A549 (cell line): ENCODE measurements around the gene IGSF22. TPM values are rescaled to one million over a fixed set of nuclear protein-coding genes. Genes with fewer than 3 reads are reported as not detected.

Source experiments
- ATAC-seq, 2 experiments: fragments of 200-7000 bp in 1 of 2; fragments of >200 bp in 1 of 2; cut with Nextera tagmentation in 1 of 2; cut with Tn5 transposase in 1 of 2; 3 replicates each; pipeline versions ENCODE4 v1.8.0 to v1.9.1; 2018 to 2020; ENCODE audit warnings: mild to moderate bottlenecking in 1 of 2, moderate library complexity in 1 of 2
- CTCF ChIA-PET: fragments of 300-600 bp; sonication (Branson Sonifier 250); formaldehyde crosslinking; extraction: SDS; loops from one replicate; lab custom pipeline; 2021; ENCODE audit warnings: antibody characterized with exemption, inconsistent platforms; lab: Yijun Ruan, JAX
- POLR2A ChIA-PET: fragments of 350-600 bp; formaldehyde crosslinking; extraction: SDS; loops from one replicate; lab custom pipeline; 2021; ENCODE audit warnings: antibody characterized with exemption, inconsistent platforms; lab: Yijun Ruan, JAX
- DNase-seq, 2 experiments: peaks; one replicate each; pipeline versions ENCODE4 v3.0.0 to v3.0.0-alpha.2; 2011 to 2016; ENCODE audit warnings: low read depth in 1 of 2, low spot score in 1 of 2
- FAIRE-seq: peaks from 2 replicates; lab custom pipeline; 2011; peaks lifted over from hg19 to GRCh38; lab: Jason Lieb, UNC
- H3K27ac ChIP-seq, 2 experiments: fragments of >200 bp; sonication (Bioruptor Twin); formaldehyde crosslinking; 3 replicates each; pipeline ENCODE4 v1.5.1; 2016 to 2017
- H3K4me1 ChIP-seq: fragments of >200 bp; sonication (Bioruptor Twin); formaldehyde crosslinking; 3 replicates; pipeline ENCODE4 v1.6.1; 2016
- H3K4me2 ChIP-seq: fragments of >200 bp; sonication (Bioruptor Twin); formaldehyde crosslinking; 3 replicates; pipeline ENCODE4 v1.6.1; 2016
- H3K4me3 ChIP-seq: fragments of >200 bp; sonication (Bioruptor Twin); formaldehyde crosslinking; 3 replicates; pipeline ENCODE4 v1.5.1; 2016
- H3K9me3 ChIP-seq: fragments of >200 bp; sonication (Bioruptor Twin); formaldehyde crosslinking; 3 replicates; pipeline ENCODE4 v1.6.1; 2016
- CBX2 ChIP-seq: fragments of 200-600 bp; sonication (generic); IDR thresholded peaks from 2 replicates; pipeline ENCODE4 v1.6.1; 2016; ENCODE audit warnings: low read depth, mild to moderate bottlenecking, borderline replicate concordance
- CEBPB ChIP-seq, 2 experiments: fragments of >200 bp in 1 of 2; sonication (Bioruptor Twin) in 1 of 2; formaldehyde crosslinking in 1 of 2; IDR thresholded peaks; 2 replicates each; pipeline ENCODE4 v1.6.1; 2012 to 2016
- CHD2 ChIP-seq: fragments of 150-350 bp; IDR thresholded peaks from 2 replicates; pipeline ENCODE4 v1.6.1; 2014; ENCODE audit warnings: low read length; ENCODE audit not compliant: partially characterized antibody
- CHD4 ChIP-seq: fragments of 200-600 bp; sonication (generic); IDR thresholded peaks from 2 replicates; pipeline ENCODE4 v1.6.1; 2016; ENCODE audit warnings: antibody characterized with exemption, mild to moderate bottlenecking, borderline replicate concordance
- EHMT2 ChIP-seq: fragments of 200-600 bp; sonication (generic); IDR thresholded peaks from 2 replicates; pipeline ENCODE4 v1.6.1; 2016; ENCODE audit warnings: antibody characterized with exemption, low read depth, mild to moderate bottlenecking, moderate library complexity
- EP300 ChIP-seq, 2 experiments: fragments of >200 bp; sonication (Bioruptor Twin); formaldehyde crosslinking; IDR thresholded peaks; 2 replicates in 1 of 2; 3 replicates in 1 of 2; pipeline ENCODE4 v1.6.1; 2016 to 2017
- ESRRA ChIP-seq: fragments of 150-350 bp; IDR thresholded peaks from 2 replicates; pipeline ENCODE4 v1.6.1; 2014; ENCODE audit warnings: mild to moderate bottlenecking, low read length, borderline replicate concordance
- FOSB ChIP-seq: fragments of 250-450 bp; sonication (Bioruptor Pico); IDR thresholded peaks from 2 replicates; pipeline ENCODE4 v1.5.0; 2020; ENCODE audit warnings: mild to moderate bottlenecking, moderate library complexity
- FOSL2 ChIP-seq, 2 experiments: fragments of 450-650 bp in 1 of 2; fragments of >200 bp in 1 of 2; sonication (Bioruptor Twin) in 1 of 2; formaldehyde crosslinking; IDR thresholded peaks; 2 replicates each; pipeline versions ENCODE4 v1.5.0 to v1.6.1; 2016 to 2020; ENCODE audit warnings: mild to moderate bottlenecking in 1 of 2, moderate library complexity in 1 of 2
- HEYL ChIP-seq: fragments of 250-450 bp; sonication (Bioruptor Pico); IDR thresholded peaks from 2 replicates; pipeline ENCODE4 v1.8.0; 2021; ENCODE audit warnings: mild to moderate bottlenecking, moderate library complexity
- JUN ChIP-seq, 2 experiments: fragments of >200 bp; sonication (Bioruptor Twin); formaldehyde crosslinking; IDR thresholded peaks; 2 replicates in 1 of 2; 3 replicates in 1 of 2; pipeline ENCODE4 v1.6.1; 2016 to 2017
- NR3C1 ChIP-seq: fragments of >200 bp; sonication (Bioruptor Twin); formaldehyde crosslinking; IDR thresholded peaks from 3 replicates; pipeline ENCODE4 v1.6.1; 2017
- POLR2A ChIP-seq: IDR thresholded peaks from 2 replicates; pipeline ENCODE4 v1.6.1; 2012; ENCODE audit warnings: mild to moderate bottlenecking, low read length
- RAD21 ChIP-seq, 2 experiments: fragments of >200 bp in 1 of 2; sonication (Bioruptor Twin) in 1 of 2; formaldehyde crosslinking in 1 of 2; IDR thresholded peaks in 1 of 2; conservative IDR thresholded peaks in 1 of 2; 2 replicates in 1 of 2; 3 replicates in 1 of 2; pipeline ENCODE4 v1.6.1; 2012 to 2018; ENCODE audit warnings: inconsistent platforms in 1 of 2
- RARB ChIP-seq: fragments of 250-450 bp; sonication (Bioruptor Pico); IDR thresholded peaks from 2 replicates; pipeline ENCODE4 v1.8.0; 2021; ENCODE audit warnings: mild to moderate bottlenecking, moderate library complexity
- RFX5 ChIP-seq: fragments of 450-650 bp; IDR thresholded peaks from 2 replicates; pipeline ENCODE4 v1.7.1; 2014; ENCODE audit warnings: antibody characterized with exemption, mild to moderate bottlenecking, moderate library complexity
- RNF2 ChIP-seq: fragments of 200-600 bp; sonication (generic); IDR thresholded peaks from 2 replicates; pipeline ENCODE4 v1.6.1; 2016; ENCODE audit warnings: low read depth, mild to moderate bottlenecking, antibody characterized with exemption, moderate library complexity, borderline replicate concordance
- SREBF2 ChIP-seq: fragments of 450-650 bp; IDR thresholded peaks from 2 replicates; pipeline ENCODE4 v1.6.1; 2014; ENCODE audit warnings: mild to moderate bottlenecking, moderate library complexity
- TP53 ChIP-seq: fragments of 250-450 bp; sonication (Bioruptor Pico); IDR thresholded peaks from 2 replicates; pipeline ENCODE4 v1.5.0; 2021; ENCODE audit warnings: mild to moderate bottlenecking, moderate library complexity
- ZC3H11A ChIP-seq: fragments of 450-650 bp; IDR thresholded peaks from 2 replicates; pipeline ENCODE4 v1.6.1; 2014; ENCODE audit warnings: antibody characterized with exemption, mild to moderate bottlenecking
- ZFP36 ChIP-seq: fragments of 450-650 bp; IDR thresholded peaks from 2 replicates; pipeline ENCODE4 v1.6.1; 2014; ENCODE audit warnings: borderline replicate concordance; ENCODE audit not compliant: partially characterized antibody
- WGBS: methylation state at CpG from one replicate; pipeline ENCODE4 v1.1.6; 2017; ENCODE audit errors: missing lambda C conversion rate; 5-methylcytosine and 5-hydroxymethylcytosine counted together
- polyA plus RNA-seq, 4 experiments: library from polyadenylated mRNA; depleted of rRNA in 3 of 4; stranded (reverse); fragments of >200 nt; fragmentation: RNase III in 1 of 4; extraction: RNeasy Plus Mini Kit Qiagen cat#74134 plus additional on column Dnase treatment in 1 of 4; gene quantifications; 2 replicates in 3 of 4; 3 replicates in 1 of 4; pipeline ENCODE4 v1.2.3, GENCODE V29; 2011 to 2017
- TF ChIP-seq, protein P1 (sequence below): fragments of 250-450 bp; sonication (Bioruptor Pico); IDR thresholded peaks from 2 replicates; pipeline ENCODE4 v1.5.0; 2021; ENCODE audit warnings: mild to moderate bottlenecking, moderate library complexity, borderline replicate concordance
- TF ChIP-seq, protein P2 (sequence below): fragments of >200 bp; sonication (Bioruptor Twin); formaldehyde crosslinking; IDR thresholded peaks from 3 replicates; pipeline ENCODE4 v1.5.1; 2016
- TF ChIP-seq, protein P3 (sequence below): fragments of >200 bp; sonication (Bioruptor Twin); formaldehyde crosslinking; IDR thresholded peaks from 2 replicates; pipeline ENCODE4 v1.6.1; 2016
- TF ChIP-seq, protein P4 (sequence below): fragments of 250-450 bp; sonication (Bioruptor Pico); IDR thresholded peaks from 2 replicates; pipeline ENCODE4 v1.5.0; 2020; ENCODE audit warnings: low read depth, mild to moderate bottlenecking, moderate library complexity

IGSF22 gene
- polyA plus RNA-seq, 2 of the 4 experiments (the other 2 are of a cell fraction), result 0.06 TPM; not detected in 1

DNA sequence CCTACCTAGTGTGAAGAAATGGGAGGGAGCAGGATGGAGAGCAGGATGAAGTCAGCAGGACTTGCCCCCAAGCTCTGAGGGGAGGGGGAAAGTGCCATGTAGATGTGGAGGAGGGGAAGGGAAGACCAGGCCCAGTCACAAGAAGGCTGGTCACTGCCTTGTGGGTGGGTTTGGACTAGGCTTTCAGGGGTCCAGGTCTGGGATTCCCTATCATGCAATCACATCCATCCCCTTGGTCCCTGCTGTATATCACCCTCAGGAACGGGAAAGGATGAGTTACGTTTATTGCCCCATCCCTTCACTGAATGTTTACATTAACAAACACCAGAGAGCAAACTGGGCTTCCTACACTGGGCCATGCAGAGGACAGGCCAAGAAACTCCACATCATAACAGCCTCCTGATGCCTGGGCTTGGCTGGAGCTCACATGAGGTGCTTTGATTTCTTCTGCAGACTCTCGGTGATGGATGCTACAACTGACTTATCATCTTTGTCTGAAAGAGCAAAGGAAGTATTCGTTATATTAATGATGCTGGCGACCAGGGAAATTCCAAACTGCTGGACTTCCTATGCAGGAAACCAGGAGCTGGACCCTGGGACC is 21.8 kb downstream of the IGSF22 start:
- Histone ChIP-seq H3K9me3 (no peaks in the 10 kb centered on the region), H3K27ac (no peak overlapping the region), H3K4me1 (no peaks in the 10 kb centered on the region), H3K4me2 (no peak overlapping the region), H3K4me3 (no peak overlapping the region)
- DNase-seq, result no peak
- CTCF ChIA-PET, result interaction anchor here (1.2 to 2.7 kb wide), 5 partner anchors 9 to 71 kb away, joined by 3 to 17 read pairs (median 7); no protein-coding TSS in a partner anchor
- no peak for FAIRE-seq
- POLR2A ChIA-PET, result no interaction called here
- 65% methylated on average over 5 of the region's 5 CpGs for WGBS
- TF ChIP-seq JUN (IDR thresholded peaks at IDR 0.05) (no peak), FOSB (CRISPR knock-in tag) (no peak), NR3C1 (no peak), CHD4 (no peak), EP300 (IDR thresholded peaks at IDR 0.05) (no peak), EHMT2 (no peak)
- TF ChIP-seq, protein P1, sequence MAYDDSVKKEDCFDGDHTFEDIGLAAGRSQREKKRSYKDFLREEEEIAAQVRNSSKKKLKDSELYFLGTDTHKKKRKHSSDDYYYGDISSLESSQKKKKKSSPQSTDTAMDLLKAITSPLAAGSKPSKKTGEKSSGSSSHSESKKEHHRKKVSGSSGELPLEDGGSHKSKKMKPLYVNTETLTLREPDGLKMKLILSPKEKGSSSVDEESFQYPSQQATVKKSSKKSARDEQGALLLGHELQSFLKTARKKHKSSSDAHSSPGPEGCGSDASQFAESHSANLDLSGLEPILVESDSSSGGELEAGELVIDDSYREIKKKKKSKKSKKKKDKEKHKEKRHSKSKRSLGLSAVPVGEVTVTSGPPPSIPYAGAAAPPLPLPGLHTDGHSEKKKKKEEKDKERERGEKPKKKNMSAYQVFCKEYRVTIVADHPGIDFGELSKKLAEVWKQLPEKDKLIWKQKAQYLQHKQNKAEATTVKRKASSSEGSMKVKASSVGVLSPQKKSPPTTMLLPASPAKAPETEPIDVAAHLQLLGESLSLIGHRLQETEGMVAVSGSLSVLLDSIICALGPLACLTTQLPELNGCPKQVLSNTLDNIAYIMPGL (CRISPR knock-in tag), result no peak
- TF ChIP-seq, all 56 proteins: peak for 0
- ATAC-seq, result no peak

DNA sequence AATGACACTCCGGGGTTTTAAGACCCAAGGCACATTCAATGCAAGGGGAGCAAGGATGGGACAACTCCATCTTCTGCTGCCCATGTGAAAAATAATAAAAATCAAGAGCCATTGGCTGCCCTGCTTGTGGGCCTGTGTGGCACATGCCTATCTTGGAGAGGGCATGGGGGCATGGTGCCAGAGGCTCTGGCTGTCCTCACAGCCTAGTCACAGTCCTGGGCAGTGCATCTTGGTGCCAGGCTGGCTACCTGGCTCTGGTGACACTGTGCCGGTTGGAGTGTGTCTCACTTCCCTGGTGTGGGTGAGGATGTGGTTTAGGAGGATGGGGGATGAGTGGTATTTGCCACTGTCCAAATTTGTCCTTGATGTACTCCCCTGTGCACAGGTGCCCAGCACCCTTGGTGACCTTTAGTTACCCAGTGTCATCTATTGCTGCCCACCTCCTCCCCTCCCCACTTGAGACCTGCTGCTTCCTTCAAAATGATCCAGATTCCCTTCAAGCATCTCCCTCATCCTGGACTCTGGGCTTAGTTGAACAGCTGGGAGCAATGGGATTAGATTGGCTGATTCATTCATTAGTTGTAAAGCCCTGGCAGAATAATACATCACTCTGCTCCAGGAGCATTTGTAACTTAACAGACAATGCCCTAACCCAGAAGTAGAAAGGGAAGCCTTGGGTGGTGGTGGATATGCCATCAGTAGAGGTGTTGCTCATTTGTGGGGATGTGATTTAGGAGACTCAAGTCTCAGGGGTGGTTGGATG is 22.8 kb downstream of the IGSF22 start:
- H3K4me2 ChIP-seq, result no peak overlapping the region
- FAIRE-seq (no peak), ATAC-seq (no peak), DNase-seq (no peak)
- no peak overlapping the region for H3K27ac ChIP-seq
- H3K9me3 ChIP-seq, result no peaks in the 10 kb centered on the region
- 70% methylated on average over 1 of the region's 2 CpGs for WGBS
- TF ChIP-seq RARB (CRISPR knock-in tag), result no peak
- TF ChIP-seq ZC3H11A, result no peak
- TF ChIP-seq CBX2, result no peak
- TF ChIP-seq RFX5, result no peak
- TF ChIP-seq FOSL2 (IDR thresholded peaks at IDR 0.05), result no peak
- no peak for TF ChIP-seq FOSL2 (CRISPR knock-in tag; IDR thresholded peaks at IDR 0.05)
- TF ChIP-seq EHMT2, result no peak
- no peak for TF ChIP-seq CHD2
- no peak for TF ChIP-seq RAD21 (conservative IDR thresholded peaks at IDR 0.05 in 1 of 2, IDR thresholded peaks at IDR 0.05 in 1 of 2)
- TF ChIP-seq, protein P2, sequence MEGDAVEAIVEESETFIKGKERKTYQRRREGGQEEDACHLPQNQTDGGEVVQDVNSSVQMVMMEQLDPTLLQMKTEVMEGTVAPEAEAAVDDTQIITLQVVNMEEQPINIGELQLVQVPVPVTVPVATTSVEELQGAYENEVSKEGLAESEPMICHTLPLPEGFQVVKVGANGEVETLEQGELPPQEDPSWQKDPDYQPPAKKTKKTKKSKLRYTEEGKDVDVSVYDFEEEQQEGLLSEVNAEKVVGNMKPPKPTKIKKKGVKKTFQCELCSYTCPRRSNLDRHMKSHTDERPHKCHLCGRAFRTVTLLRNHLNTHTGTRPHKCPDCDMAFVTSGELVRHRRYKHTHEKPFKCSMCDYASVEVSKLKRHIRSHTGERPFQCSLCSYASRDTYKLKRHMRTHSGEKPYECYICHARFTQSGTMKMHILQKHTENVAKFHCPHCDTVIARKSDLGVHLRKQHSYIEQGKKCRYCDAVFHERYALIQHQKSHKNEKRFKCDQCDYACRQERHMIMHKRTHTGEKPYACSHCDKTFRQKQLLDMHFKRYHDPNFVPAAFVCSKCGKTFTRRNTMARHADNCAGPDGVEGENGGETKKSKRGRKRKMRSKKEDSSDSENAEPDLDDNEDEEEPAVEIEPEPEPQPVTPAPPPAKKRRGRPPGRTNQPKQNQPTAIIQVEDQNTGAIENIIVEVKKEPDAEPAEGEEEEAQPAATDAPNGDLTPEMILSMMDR, result no peak
- TF ChIP-seq, protein P3, sequence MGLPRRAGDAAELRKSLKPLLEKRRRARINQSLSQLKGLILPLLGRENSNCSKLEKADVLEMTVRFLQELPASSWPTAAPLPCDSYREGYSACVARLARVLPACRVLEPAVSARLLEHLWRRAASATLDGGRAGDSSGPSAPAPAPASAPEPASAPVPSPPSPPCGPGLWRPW, result no peak
- TF ChIP-seq CEBPB (IDR thresholded peaks at IDR 0.05), result no peak
- no peak for TF ChIP-seq TP53
- no peak for TF ChIP-seq RNF2
- TF ChIP-seq, protein P4, sequence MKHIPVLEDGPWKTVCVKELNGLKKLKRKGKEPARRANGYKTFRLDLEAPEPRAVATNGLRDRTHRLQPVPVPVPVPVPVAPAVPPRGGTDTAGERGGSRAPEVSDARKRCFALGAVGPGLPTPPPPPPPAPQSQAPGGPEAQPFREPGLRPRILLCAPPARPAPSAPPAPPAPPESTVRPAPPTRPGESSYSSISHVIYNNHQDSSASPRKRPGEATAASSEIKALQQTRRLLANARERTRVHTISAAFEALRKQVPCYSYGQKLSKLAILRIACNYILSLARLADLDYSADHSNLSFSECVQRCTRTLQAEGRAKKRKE (CRISPR knock-in tag), result no peak
- TF ChIP-seq POLR2A, result no peak
- no peak for TF ChIP-seq SREBF2
- TF ChIP-seq ZFP36, result no peak
- TF ChIP-seq FOSB (CRISPR knock-in tag), result no peak
- no peak for TF ChIP-seq HEYL
- TF ChIP-seq ESRRA, result no peak
- no peaks in the 10 kb centered on the region for H3K4me1 ChIP-seq
- CTCF ChIA-PET, result interaction anchor here (0.6 to 2.7 kb wide), 3 partner anchors 19 to 162 kb away, joined by 3 to 17 read pairs (median 4); no protein-coding TSS in a partner anchor
- no peak overlapping the region for H3K4me3 ChIP-seq
- POLR2A ChIA-PET, result no interaction called here
